C4-2B (cell line): Measurements from ENCODE around the gene WDR27.

Source experiments
- H3K27ac ChIP-seq: fragments of 450-650 bp; 2 replicates; pipeline ENCODE4 v1.5.1; 2017
- CTCF ChIP-seq: fragments of 450-650 bp; conservative IDR thresholded peaks from 2 replicates; pipeline ENCODE4 v1.5.1; 2017; ENCODE audit warnings: mild to moderate bottlenecking
- ZFX ChIP-seq: fragments of 450-650 bp; IDR thresholded peaks from 2 replicates; pipeline ENCODE4 v1.6.1; 2017

The WDR27 gene

GRCh38 chr6:169555971-169556617 lies 145.7 kb downstream of the WDR27 start:
- no peak overlapping the region for H3K27ac ChIP-seq
- TF ChIP-seq ZFX (no peak), CTCF (no peak)

GRCh38 chr6:169545982-169546381 lies 155.8 kb downstream of the WDR27 start:
- TF ChIP-seq ZFX (no peak), CTCF (no peak)
- no peak overlapping the region for H3K27ac ChIP-seq

- no peak for TF ChIP-seq CTCF
- TF ChIP-seq ZFX, result no peak
- no peak overlapping the region for H3K27ac ChIP-seq
Observed at GRCh38 chr6:169543704-169544103, 158.1 kb downstream of the WDR27 start.

- TF ChIP-seq ZFX, result no peak
- no peak for TF ChIP-seq CTCF
- H3K27ac ChIP-seq, result no peak overlapping the region
Observed at GRCh38 chr6:169542491-169542890, 159.3 kb downstream of the WDR27 start.

- no peak overlapping the region for H3K27ac ChIP-seq
- TF ChIP-seq ZFX (no peak), CTCF (no peak)
Observed at GRCh38 chr6:169539176-169539897, 162.5 kb downstream of the WDR27 start.

- H3K27ac ChIP-seq, result no peak overlapping the region
- TF ChIP-seq CTCF (no peak), ZFX (no peak)
Observed at GRCh38 chr6:169536446-169537170, 165.2 kb downstream of the WDR27 start.

GRCh38 chr6:169534039-169534421 lies 167.8 kb downstream of the WDR27 start:
- TF ChIP-seq CTCF, result no peak
- no peak for TF ChIP-seq ZFX
- no peak overlapping the region for H3K27ac ChIP-seq
